ENCODE data around the gene PDSS2.
A peak's percentile ranks its signal among the peaks of the same experiment; 100 is the strongest.

PDSS2 gene

GRCh38 chr6:107330168-107330567, 129.2 kb downstream of the PDSS2 start:
- TF ChIP-seq CTCF (IDR thresholded peaks at IDR 0.05; ENCODE audit: low read depth, low read length, missing control alignments), result no peak
- H3K4me3 ChIP-seq (replicated peaks; ENCODE audit: low read depth, low read length), result no peak overlapping the region
- no peak for DNase-seq (ENCODE audit: extremely low read depth, low read depth)

DNA sequence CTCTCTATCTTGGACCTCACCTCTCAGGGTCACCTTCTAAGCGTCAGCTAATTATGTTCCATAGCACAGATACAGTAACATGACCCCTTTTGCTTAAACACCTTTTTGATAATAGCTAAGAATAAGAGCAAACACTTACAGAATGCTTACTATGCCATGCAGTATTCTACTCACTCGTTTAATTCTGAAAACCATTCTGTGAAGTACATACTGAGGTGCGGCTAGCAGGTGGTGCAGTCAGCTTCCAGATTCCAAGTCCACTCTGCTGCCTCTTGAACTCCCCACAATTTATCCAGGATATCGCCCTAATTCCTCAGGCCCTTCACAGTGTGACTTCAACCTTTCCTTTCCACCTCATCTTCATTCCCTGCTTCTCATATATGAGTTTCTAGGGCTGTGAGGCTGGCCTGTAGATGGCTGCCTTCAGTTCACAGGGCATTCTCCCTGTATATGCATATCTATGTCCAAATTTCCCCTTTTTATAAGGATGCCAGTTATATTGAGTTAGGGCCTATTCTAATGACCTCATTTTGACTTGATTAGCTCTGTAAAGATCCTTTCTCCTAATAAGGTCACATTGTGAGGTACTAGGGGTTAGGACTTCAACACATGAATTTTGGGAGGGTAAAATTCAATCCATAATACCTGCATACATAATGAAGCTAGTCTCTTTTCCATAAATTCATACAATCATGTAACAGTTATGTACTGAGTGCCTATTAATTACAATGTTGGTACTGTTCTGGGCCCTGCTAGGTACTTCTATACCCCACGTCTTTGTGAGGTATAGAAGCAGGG, 130.1 kb downstream of the PDSS2 start:
- no peak for TF ChIP-seq CTCF (IDR thresholded peaks at IDR 0.05; ENCODE audit: low read depth, low read length, missing control alignments)
- DNase-seq (ENCODE audit: extremely low read depth, low read depth), result no peak
- no peak overlapping the region for H3K4me3 ChIP-seq (replicated peaks; ENCODE audit: low read depth, low read length)

DNA sequence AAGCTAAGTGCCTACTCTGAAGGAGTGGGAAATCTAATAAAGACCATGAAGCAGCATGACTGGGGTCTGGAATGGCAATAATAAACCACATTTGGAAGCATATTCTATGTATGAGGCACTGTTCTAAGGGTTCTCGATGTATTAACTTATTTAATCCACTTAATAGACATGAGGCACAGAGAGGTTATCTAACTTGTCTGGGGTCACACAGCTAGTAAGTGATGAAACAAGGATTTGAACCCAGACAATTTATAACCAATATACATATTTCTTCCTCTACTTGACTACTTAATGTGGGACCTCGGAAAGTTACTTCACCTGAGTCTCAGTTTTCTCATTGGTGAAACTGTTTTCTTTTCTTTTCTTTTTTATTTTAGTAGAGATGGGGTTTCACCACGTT, 131.3 kb downstream of the PDSS2 start:
- H3K4me3 ChIP-seq (replicated peaks; ENCODE audit: low read depth, low read length), result no peak overlapping the region
- DNase-seq (ENCODE audit: extremely low read depth, low read depth), result no peak
- TF ChIP-seq CTCF (IDR thresholded peaks at IDR 0.05; ENCODE audit: low read depth, low read length, missing control alignments), result no peak

- H3K4me3 ChIP-seq (replicated peaks; ENCODE audit: low read depth, low read length), result no peak overlapping the region
- TF ChIP-seq CTCF (IDR thresholded peaks at IDR 0.05; ENCODE audit: low read depth, low read length, missing control alignments), result no peak
- DNase-seq (ENCODE audit: extremely low read depth, low read depth), result peak; percentile 11
These were observed 136.1 kb downstream of the PDSS2 start for GRCh38 chr6:107323133-107323785.

GRCh38 chr6:107321793-107322192, 137.6 kb downstream of the PDSS2 start:
- H3K4me3 ChIP-seq (replicated peaks; ENCODE audit: low read depth, low read length), result no peak overlapping the region
- no peak for DNase-seq (ENCODE audit: extremely low read depth, low read depth)
- no peak for TF ChIP-seq CTCF (IDR thresholded peaks at IDR 0.05; ENCODE audit: low read depth, low read length, missing control alignments)

- no peak for DNase-seq (ENCODE audit: extremely low read depth, low read depth)
- no peak overlapping the region for H3K4me3 ChIP-seq (replicated peaks; ENCODE audit: low read depth, low read length)
These were observed 139.3 kb downstream of the PDSS2 start for GRCh38 chr6:107319906-107320530.

More at GRCh38 chr6:107319906-107320530, 139.3 kb downstream of the PDSS2 start:
- no peak for TF ChIP-seq CTCF (IDR thresholded peaks at IDR 0.05; ENCODE audit: low read depth, low read length, missing control alignments)
